H1 (cell line): Measurements from ENCODE around the gene DRC7. TPM values are rescaled to one million over a fixed set of nuclear protein-coding genes. Genes with fewer than 3 reads are reported as not detected.

Experiments
- CHD7 ChIP-seq: fragments of 300-600 bp; sonication (generic); IDR thresholded peaks from 2 replicates; pipeline ENCODE4 v1.7.1; 2012; ENCODE audit warnings: low read length, moderate library complexity, mild to moderate bottlenecking, inconsistent platforms; ENCODE audit not compliant: insufficient replicate concordance
- CTBP2 ChIP-seq: IDR thresholded peaks from 2 replicates; pipeline ENCODE4 v1.7.0; 2011; ENCODE audit warnings: borderline replicate concordance, mild to moderate bottlenecking, moderate library complexity, mixed read lengths, low read length; ENCODE audit not compliant: insufficient read depth, insufficient read length
- HDAC2 ChIP-seq, 2 experiments: fragments of 300-600 bp in 1 of 2; sonication (generic) in 1 of 2; IDR thresholded peaks; 2 replicates each; pipeline ENCODE4 v1.6.1; 2011 to 2012; ENCODE audit warnings: low read depth in 2 of 2, low read length in 2 of 2, mild to moderate bottlenecking in 2 of 2, moderate library complexity in 2 of 2, borderline replicate concordance in 1 of 2, inconsistent platforms in 1 of 2
- polyA plus RNA-seq, 7 experiments: library from polyadenylated mRNA; depleted of rRNA in 3 of 7; stranded (reverse) in 5 of 7; unstranded in 2 of 7; fragments of >200 nt in 5 of 7; fragments of 200-250 nt in 2 of 7; gene quantifications; 1 replicate in 5 of 7; 2 replicates in 1 of 7; 4 replicates in 1 of 7; pipeline versions ENCODE4 v1.2.1 to v1.2.3, GENCODE V29; 2011 to 2013; ENCODE audit warnings: missing spikeins in 2 of 7, mixed read lengths in 2 of 7
- total RNA-seq: library from RNA; stranded (reverse); fragmentation: NEBNext Ultra II Directional; extraction: Animal tissue kit (Norgen Biotek cat#: 25700); gene quantifications from 2 replicates; pipeline ENCODE4 v1.2.1, GENCODE V29; 2021
- TF ChIP-seq, protein P1 (sequence below): IDR thresholded peaks from 2 replicates; pipeline ENCODE4 v1.6.1; 2012; ENCODE audit warnings: low read length, inconsistent platforms

DRC7 gene
- total and polyA plus RNA-seq, 2 of the 8 experiments (the other 6 are each of a cell fraction or from before 2014, with no cell fraction given) = 0.14 TPM; not detected in 1

DNA sequence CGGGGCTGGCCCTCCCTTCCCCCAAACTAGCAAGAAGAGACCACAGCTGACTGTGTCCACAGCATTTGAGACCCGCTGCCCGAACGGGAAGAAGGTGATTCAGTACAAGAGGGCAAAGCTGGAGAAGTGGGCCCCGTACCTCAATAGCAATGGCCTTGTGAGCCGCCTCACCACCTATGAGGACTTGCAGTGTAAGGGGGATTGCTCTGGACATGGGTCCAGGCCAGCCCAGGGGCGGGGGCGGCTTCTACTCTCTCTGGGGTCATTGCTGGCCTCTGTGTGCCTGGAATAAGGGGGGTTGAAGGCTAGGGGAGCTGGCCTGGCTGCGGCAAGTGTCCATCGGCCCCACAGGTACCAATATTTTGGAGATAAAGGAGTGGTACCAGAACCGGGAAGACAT lies 28.0 kb downstream of the DRC7 start (continued):
- TF ChIP-seq CHD7 (no peak), CTBP2 (no peak), HDAC2 (IDR thresholded peaks at IDR 0.05; ENCODE audit: borderline replicate concordance in 1 of 2, low read depth in 2 of 2, low read length in 2 of 2) (no peak)
- TF ChIP-seq, protein P1, sequence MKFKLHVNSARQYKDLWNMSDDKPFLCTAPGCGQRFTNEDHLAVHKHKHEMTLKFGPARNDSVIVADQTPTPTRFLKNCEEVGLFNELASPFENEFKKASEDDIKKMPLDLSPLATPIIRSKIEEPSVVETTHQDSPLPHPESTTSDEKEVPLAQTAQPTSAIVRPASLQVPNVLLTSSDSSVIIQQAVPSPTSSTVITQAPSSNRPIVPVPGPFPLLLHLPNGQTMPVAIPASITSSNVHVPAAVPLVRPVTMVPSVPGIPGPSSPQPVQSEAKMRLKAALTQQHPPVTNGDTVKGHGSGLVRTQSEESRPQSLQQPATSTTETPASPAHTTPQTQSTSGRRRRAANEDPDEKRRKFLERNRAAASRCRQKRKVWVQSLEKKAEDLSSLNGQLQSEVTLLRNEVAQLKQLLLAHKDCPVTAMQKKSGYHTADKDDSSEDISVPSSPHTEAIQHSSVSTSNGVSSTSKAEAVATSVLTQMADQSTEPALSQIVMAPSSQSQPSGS = no peak
- TF ChIP-seq, all 59 proteins: peak for 0
